ENCODE data around the gene FUBP3.

DNA sequence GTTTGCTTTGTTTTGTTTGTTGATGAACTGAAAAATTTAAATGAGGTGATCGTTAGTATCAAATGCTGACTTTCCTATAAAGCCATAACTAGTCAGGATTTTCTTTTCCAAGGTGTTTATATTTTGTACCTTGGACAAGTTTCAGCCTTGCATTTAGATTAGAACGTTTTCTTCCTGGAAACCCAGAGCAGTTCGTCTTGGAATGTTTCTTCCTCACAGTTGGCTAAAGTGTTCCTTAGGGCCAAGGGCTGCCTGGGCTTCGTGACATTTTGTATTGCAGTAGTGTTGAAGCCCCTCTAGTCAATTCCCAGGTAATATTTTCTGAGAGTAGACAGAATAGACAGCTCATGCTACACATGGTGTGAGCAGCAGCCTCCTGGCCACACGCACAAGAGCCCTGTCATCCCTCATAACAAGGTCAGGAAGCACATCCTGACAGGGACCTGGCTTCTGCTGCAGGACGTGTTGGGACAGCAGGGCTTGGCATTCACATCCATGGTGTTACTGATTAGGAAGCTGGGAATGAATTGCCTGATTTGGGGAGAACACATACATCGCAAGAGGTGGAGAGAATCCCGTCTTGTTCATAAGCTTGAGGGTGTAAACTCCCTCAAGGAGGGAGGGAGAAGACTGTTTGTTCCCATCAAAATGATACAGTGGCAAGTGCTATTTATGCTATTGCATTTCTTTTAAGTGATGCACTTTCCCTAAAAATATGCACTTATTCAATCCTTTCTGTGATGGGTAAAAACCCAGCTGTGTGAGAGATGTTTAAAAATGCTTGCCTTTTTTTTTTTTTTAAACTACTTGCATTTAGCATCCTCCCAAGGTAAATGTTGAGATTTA, 31.7 kb downstream of the FUBP3 start:
- TF ChIP-seq POLR2AphosphoS5 (IDR thresholded peaks at IDR 0.05) = no peak
- TF ChIP-seq, protein P1, sequence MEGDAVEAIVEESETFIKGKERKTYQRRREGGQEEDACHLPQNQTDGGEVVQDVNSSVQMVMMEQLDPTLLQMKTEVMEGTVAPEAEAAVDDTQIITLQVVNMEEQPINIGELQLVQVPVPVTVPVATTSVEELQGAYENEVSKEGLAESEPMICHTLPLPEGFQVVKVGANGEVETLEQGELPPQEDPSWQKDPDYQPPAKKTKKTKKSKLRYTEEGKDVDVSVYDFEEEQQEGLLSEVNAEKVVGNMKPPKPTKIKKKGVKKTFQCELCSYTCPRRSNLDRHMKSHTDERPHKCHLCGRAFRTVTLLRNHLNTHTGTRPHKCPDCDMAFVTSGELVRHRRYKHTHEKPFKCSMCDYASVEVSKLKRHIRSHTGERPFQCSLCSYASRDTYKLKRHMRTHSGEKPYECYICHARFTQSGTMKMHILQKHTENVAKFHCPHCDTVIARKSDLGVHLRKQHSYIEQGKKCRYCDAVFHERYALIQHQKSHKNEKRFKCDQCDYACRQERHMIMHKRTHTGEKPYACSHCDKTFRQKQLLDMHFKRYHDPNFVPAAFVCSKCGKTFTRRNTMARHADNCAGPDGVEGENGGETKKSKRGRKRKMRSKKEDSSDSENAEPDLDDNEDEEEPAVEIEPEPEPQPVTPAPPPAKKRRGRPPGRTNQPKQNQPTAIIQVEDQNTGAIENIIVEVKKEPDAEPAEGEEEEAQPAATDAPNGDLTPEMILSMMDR (IDR thresholded peaks at IDR 0.05) = no peak

Measured in suprapubic skin (tissue), 3 donors.